HUES64 (cell line): ENCODE results near the gene MDH1.
A peak's percentile ranks its signal among the peaks of the same experiment; 100 is the strongest.
"Not testable (repeated sequence)": the region's sequence is repeated elsewhere in the genome, so short reads cannot be mapped to it uniquely, and the experiment has no call there.

Source experiments
- H3K27ac ChIP-seq: 2 replicates; pipeline ENCODE4 v1.7.0; 2013; ENCODE audit warnings: low read depth, low read length, inconsistent platforms
- H3K27me3 ChIP-seq: 2 replicates; pipeline ENCODE4 v1.6.1; 2013; ENCODE audit warnings: mild to moderate bottlenecking, low read length; ENCODE audit not compliant: insufficient read depth
- H3K36me3 ChIP-seq: 2 replicates; pipeline ENCODE4 v1.6.1; 2013; ENCODE audit warnings: mild to moderate bottlenecking, low read length; ENCODE audit not compliant: insufficient read depth
- H3K4me1 ChIP-seq: 2 replicates; pipeline ENCODE4 v1.6.1; 2013; ENCODE audit warnings: mild to moderate bottlenecking, low read length, moderate library complexity; ENCODE audit not compliant: insufficient read depth
- H3K4me3 ChIP-seq: 2 replicates; pipeline ENCODE4 v1.5.1; 2013; ENCODE audit warnings: mild to moderate bottlenecking, low read length, moderate library complexity
- H3K9ac ChIP-seq: 2 replicates; pipeline ENCODE4 v1.6.1; 2013; ENCODE audit warnings: mild to moderate bottlenecking, low read depth, low read length
- H3K9me3 ChIP-seq: 2 replicates; pipeline ENCODE4 v1.6.1; 2013; ENCODE audit warnings: low read depth, low read length; ENCODE audit not compliant: insufficient read depth
- WGBS: fragments of 150-250, 120-280 bp; methylation state at CpG from one replicate; pipeline ENCODE4 v1.1.7; 2013; ENCODE audit warnings: missing lambda C conversion rate; 5-methylcytosine and 5-hydroxymethylcytosine counted together

MDH1 gene

GRCh38 chr2:63589148-63589958, 590 bp downstream of the MDH1 start:
- 3% methylated on average over 21 of the region's 26 CpGs for WGBS
- Histone ChIP-seq H3K27me3 (no peaks in the 10 kb centered on the region), H3K4me3 (peak overlapping the region; percentile 92), H3K36me3 (peaks cover 32% of the 10 kb centered on the region), H3K27ac (peak overlapping the region; percentile 90), H3K4me1 (peaks cover 20% of the 10 kb centered on the region), H3K9ac (peak overlapping the region; percentile 85), H3K9me3 (no peaks in the 10 kb centered on the region)

- peaks cover 20% of the 10 kb centered on the region for H3K4me1 ChIP-seq
Observed at GRCh38 chr2:63590626-63591408, 2.1 kb downstream of the MDH1 start.

GRCh38 chr2:63591566-63592175, 2.9 kb downstream of the MDH1 start:
- Histone ChIP-seq H3K9ac (no peak overlapping the region), H3K36me3 (peaks cover 55% of the 10 kb centered on the region), H3K4me1 (peaks cover 20% of the 10 kb centered on the region), H3K9me3 (no peaks in the 10 kb centered on the region), H3K27ac (no peak overlapping the region), H3K27me3 (no peaks in the 10 kb centered on the region), H3K4me3 (no peak overlapping the region)
- 96% methylated on average over 2 of the region's 3 CpGs for WGBS

More at GRCh38 chr2:63590626-63591408, 2.1 kb downstream of the MDH1 start:
- peaks cover 47% of the 10 kb centered on the region for H3K36me3 ChIP-seq
- no peaks in the 10 kb centered on the region for H3K9me3 ChIP-seq
- H3K27ac ChIP-seq, result no peak overlapping the region
- no peaks in the 10 kb centered on the region for H3K27me3 ChIP-seq
- WGBS, result 91% methylated on average over 3 of the region's 3 CpGs
- peak overlapping the region; percentile 92; the same call in 1 of the 2 replicates for H3K4me3 ChIP-seq
- H3K9ac ChIP-seq, result no peak overlapping the region

- Histone ChIP-seq H3K36me3 (peaks cover 84% of the 10 kb centered on the region), H3K27ac (no peak overlapping the region)
Observed at GRCh38 chr2:63594660-63595059, 5.9 kb downstream of the MDH1 start.

GRCh38 chr2:63596401-63596883, 7.7 kb downstream of the MDH1 start:
- Histone ChIP-seq H3K9me3 (no peaks in the 10 kb centered on the region), H3K4me1 (peaks cover 4% of the 10 kb centered on the region; the same call in 1 of the 2 replicates), H3K36me3 (peaks cover 89% of the 10 kb centered on the region), H3K27me3 (no peaks in the 10 kb centered on the region), H3K9ac (no peak overlapping the region), H3K4me3 (no peak overlapping the region), H3K27ac (no peak overlapping the region)
- 96% methylated on average over 1 of the region's 2 CpGs for WGBS

More at GRCh38 chr2:63594660-63595059, 5.9 kb downstream of the MDH1 start:
- Histone ChIP-seq H3K4me3 (no peak overlapping the region), H3K4me1 (peaks cover 15% of the 10 kb centered on the region), H3K27me3 (no peaks in the 10 kb centered on the region), H3K9ac (no peak overlapping the region), H3K9me3 (no peaks in the 10 kb centered on the region)
- WGBS, result 92% methylated on average over 3 of the region's 3 CpGs

DNA sequence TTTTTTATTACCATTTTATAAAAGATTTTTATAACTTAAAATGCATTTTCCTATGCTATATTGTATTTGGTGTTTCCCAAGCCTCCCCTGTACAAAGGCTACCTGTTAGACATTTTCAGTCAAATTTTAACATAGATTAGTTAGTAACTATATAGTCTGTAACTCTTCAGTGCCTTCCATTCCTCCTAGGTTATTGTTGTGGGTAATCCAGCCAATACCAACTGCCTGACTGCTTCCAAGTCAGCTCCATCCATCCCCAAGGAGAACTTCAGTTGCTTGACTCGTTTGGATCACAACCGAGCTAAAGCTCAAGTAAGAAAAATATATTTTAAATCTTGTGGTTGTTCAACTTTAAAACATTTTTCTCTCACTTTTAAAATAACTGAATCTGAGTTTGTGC, 10.2 kb downstream of the MDH1 start:
- Histone ChIP-seq H3K4me3 (no peak overlapping the region), H3K27me3 (no peaks in the 10 kb centered on the region), H3K27ac (no peak overlapping the region), H3K9ac (no peak overlapping the region), H3K36me3 (peaks cover 97% of the 10 kb centered on the region), H3K4me1 (peaks cover 4% of the 10 kb centered on the region; the same call in 1 of the 2 replicates), H3K9me3 (no peaks in the 10 kb centered on the region)
- no CpG with 5 or more reads among the region's 2 CpGs for WGBS

DNA sequence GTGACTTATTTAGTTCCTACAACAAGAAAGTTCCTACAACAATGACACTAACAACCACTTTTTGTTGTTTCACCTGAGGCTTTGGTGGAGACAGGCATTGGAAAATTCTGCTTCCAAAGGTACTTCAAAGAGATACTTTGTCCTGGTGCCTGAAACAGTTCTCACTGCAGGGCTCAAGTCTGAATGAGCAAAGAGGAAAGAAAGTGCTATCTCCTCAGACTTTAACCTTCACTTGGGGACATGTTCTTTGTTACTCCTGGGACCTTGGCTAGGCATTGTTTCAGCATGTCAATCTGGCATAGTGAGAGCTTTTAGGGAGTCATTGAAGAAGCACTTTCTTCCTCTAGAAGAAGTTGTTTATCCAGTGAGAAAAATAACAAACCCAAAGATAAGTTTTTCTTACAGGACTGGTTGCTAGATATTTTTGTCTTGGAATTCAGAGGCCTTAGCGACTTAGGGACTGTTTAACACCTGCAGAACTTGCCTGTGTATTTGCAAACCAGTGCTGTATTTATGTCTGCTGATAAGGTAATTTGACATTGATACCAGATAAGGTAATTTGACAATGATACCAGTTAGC, 12.2 kb downstream of the MDH1 start:
- Histone ChIP-seq H3K36me3 (peaks cover 97% of the 10 kb centered on the region), H3K27ac (no peak overlapping the region), H3K9ac (no peak overlapping the region), H3K4me1 (peaks cover 4% of the 10 kb centered on the region; the same call in 1 of the 2 replicates), H3K4me3 (no peak overlapping the region), H3K27me3 (no peaks in the 10 kb centered on the region), H3K9me3 (no peaks in the 10 kb centered on the region)
- WGBS, result 84% methylated on average over 1 of the region's 1 CpG

DNA sequence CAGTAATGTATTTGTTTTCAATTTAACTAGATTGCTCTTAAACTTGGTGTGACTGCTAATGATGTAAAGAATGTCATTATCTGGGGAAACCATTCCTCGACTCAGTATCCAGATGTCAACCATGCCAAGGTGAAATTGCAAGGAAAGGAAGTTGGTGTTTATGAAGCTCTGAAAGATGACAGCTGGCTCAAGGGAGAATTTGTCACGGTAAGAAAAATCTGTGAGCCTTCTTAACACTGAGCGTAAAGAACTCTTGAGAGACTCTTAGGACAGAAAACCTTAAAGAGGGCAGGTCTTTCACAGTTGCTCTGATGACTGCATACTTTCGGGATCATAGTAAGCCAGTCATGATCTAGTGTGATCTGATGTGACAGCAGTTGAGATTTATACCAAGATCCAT, 15.9 kb downstream of the MDH1 start:
- H3K9me3 ChIP-seq, result no peaks in the 10 kb centered on the region
- H3K4me3 ChIP-seq, result no peak overlapping the region
- H3K27ac ChIP-seq, result no peak overlapping the region
- no peaks in the 10 kb centered on the region for H3K27me3 ChIP-seq
- H3K36me3 ChIP-seq, result peaks cover 83% of the 10 kb centered on the region
- H3K9ac ChIP-seq, result no peak overlapping the region
- 94% methylated on average over 4 of the region's 4 CpGs for WGBS
- peaks cover 4% of the 10 kb centered on the region; the same call in 1 of the 2 replicates for H3K4me1 ChIP-seq

- H3K9ac ChIP-seq, H3K27ac ChIP-seq, H3K27me3 ChIP-seq, H3K4me3 ChIP-seq, H3K9me3 ChIP-seq: not testable (repeated sequence)
- peaks cover 43% of the 10 kb centered on the region for H3K36me3 ChIP-seq
- WGBS, result 83% methylated on average over 7 of the region's 8 CpGs
- H3K4me1 ChIP-seq, result peaks cover 18% of the 10 kb centered on the region
Observed at GRCh38 chr2:63608865-63609264, 20.1 kb downstream of the MDH1 start.

DNA sequence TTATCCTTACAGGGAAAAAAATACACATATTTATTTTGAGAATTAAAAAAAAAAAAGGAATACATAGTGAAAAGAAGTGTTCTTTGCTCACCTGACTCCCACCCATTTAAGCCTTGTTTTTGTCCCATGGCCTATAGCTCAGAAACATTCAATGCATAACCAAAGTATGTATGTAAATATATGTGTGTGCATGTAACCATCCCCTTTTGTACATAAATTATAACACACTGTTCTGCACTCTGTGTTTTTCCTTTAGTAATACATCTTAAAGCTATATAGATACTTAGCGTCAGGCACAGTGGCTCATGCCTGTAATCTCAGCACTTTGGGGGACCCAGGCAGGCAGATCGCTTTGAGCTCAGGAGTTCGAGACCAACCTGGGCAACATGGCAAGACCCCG, 21.8 kb downstream of the MDH1 start:
- Histone ChIP-seq H3K9ac (no peak overlapping the region), H3K27ac (no peak overlapping the region), H3K4me3 (no peak overlapping the region), H3K4me1 (peaks cover 34% of the 10 kb centered on the region), H3K27me3 (no peaks in the 10 kb centered on the region), H3K36me3 (peaks cover 26% of the 10 kb centered on the region), H3K9me3 (no peaks in the 10 kb centered on the region; the same call in 1 of the 2 replicates)
- 92% methylated on average over 4 of the region's 4 CpGs for WGBS
